K562 (cell line): ENCODE data around the gene DIAPH1. TPM values are rescaled to one million over a fixed set of nuclear protein-coding genes. Genes with fewer than 3 reads are reported as not detected.

Source experiments
- ATAC-seq: fragments of 200-7000 bp; cut with Tn5 transposase; 3 replicates; pipeline ENCODE4 v1.9.1; 2020; ENCODE audit warnings: moderate library complexity
- BruUV-seq: library from RNA; stranded (reverse); fragments of 400-500 nt; replicated peaks from 2 replicates; lab custom pipeline; 2021; lab: Mats Ljungman, UMichigan
- CTCF ChIA-PET: fragments of 300-600 bp; formaldehyde crosslinking; extraction: SDS; loops from one replicate; lab custom pipeline; 2021; ENCODE audit warnings: low intra/inter-chr PET ratio; lab: Yijun Ruan, JAX
- POLR2A ChIA-PET: fragments of 300-600, 350-650 bp; sonication (Branson Sonifier 250); formaldehyde crosslinking; extraction: SDS; loops from one replicate; lab custom pipeline; 2021; ENCODE audit warnings: antibody characterized with exemption, inconsistent platforms; lab: Yijun Ruan, JAX
- DNase-seq, 4 experiments: peaks; one replicate each; pipeline versions ENCODE4 v3.0.0 to v3.0.0-alpha.2; 2011 to 2018; ENCODE audit warnings: low spot score in 3 of 4, mixed read lengths in 3 of 4; ENCODE audit errors: extremely low read depth in 1 of 4
- FAIRE-seq: peaks from 2 replicates; lab custom pipeline; 2011; peaks lifted over from hg19 to GRCh38; lab: Jason Lieb, UNC
- H2AFZ ChIP-seq: 2 replicates; pipeline ENCODE4 v1.6.0; 2011; ENCODE audit warnings: low read depth, low read length, control low read depth, inconsistent platforms
- H3K27ac ChIP-seq: fragments of 200-600 bp; 3 replicates; pipeline ENCODE4 v1.8.0; 2011; ENCODE audit warnings: low read depth, mild to moderate bottlenecking, control low read depth, inconsistent platforms, low read length, moderate library complexity, mixed read lengths; ENCODE audit errors: extremely low read depth
- H3K27me3 ChIP-seq, 2 experiments: fragments of 300-600 bp in 1 of 2; 2 replicates in 1 of 2; 3 replicates in 1 of 2; pipeline versions ENCODE4 v1.6.0 to v1.8.0; 2011; ENCODE audit warnings: inconsistent platforms in 2 of 2, low read length in 2 of 2, mild to moderate bottlenecking in 1 of 2, mixed read lengths in 1 of 2, moderate library complexity in 1 of 2; ENCODE audit not compliant: control insufficient read depth in 2 of 2, insufficient read depth in 2 of 2
- H3K36me3 ChIP-seq: fragments of 300-600 bp; 3 replicates; pipeline ENCODE4 v1.8.0; 2011; ENCODE audit warnings: mild to moderate bottlenecking, low read length, inconsistent platforms; ENCODE audit not compliant: control insufficient read depth, insufficient read depth
- H3K4me1 ChIP-seq, 2 experiments: fragments of 200-600 bp in 1 of 2; replicated peaks in 1 of 2; 2 replicates in 1 of 2; 3 replicates in 1 of 2; pipeline versions ENCODE4 v1.5.1 to v1.8.0; 2011; ENCODE audit warnings: inconsistent platforms in 2 of 2, low read length in 2 of 2, mild to moderate bottlenecking in 1 of 2, mixed read lengths in 1 of 2, moderate library complexity in 1 of 2; ENCODE audit not compliant: control insufficient read depth in 2 of 2, insufficient read depth in 2 of 2
- H3K4me2 ChIP-seq: 2 replicates; pipeline ENCODE4 v1.6.1; 2011; ENCODE audit warnings: low read length, control low read depth, inconsistent platforms, mixed read lengths; ENCODE audit not compliant: insufficient read depth
- H3K4me3 ChIP-seq: fragments of 200-600 bp; sonication (generic), shearing (Covaris generic); 2 replicates; pipeline ENCODE4 v1.5.1; 2016; ENCODE audit warnings: control low read depth, inconsistent platforms
- H3K79me2 ChIP-seq: fragments of 200-600 bp; 3 replicates; pipeline ENCODE4 v1.8.0; 2011; ENCODE audit warnings: low read length, inconsistent platforms; ENCODE audit not compliant: control insufficient read depth, insufficient read depth
- H3K9ac ChIP-seq, 2 experiments: 2 replicates each; pipeline versions ENCODE4 v1.6.0 to v1.6.1; 2011; ENCODE audit warnings: low read depth in 2 of 2, low read length in 2 of 2, control low read depth in 1 of 2, inconsistent platforms in 1 of 2, mild to moderate bottlenecking in 1 of 2, mixed read lengths in 1 of 2; ENCODE audit not compliant: insufficient read depth in 1 of 2
- H3K9me1 ChIP-seq: one replicate; pipeline ENCODE4 v1.6.0; 2011; ENCODE audit warnings: inconsistent platforms, mild to moderate bottlenecking, low read length, moderate library complexity; ENCODE audit not compliant: control insufficient read depth, insufficient read depth
- H3K9me3 ChIP-seq: replicated peaks from 2 replicates; pipeline ENCODE4 v1.5.1; 2011; ENCODE audit warnings: low read depth, low read length, inconsistent platforms; ENCODE audit not compliant: control insufficient read depth, insufficient read depth
- H4K20me1 ChIP-seq: replicated peaks from 2 replicates; pipeline ENCODE4 v1.6.1; 2011; ENCODE audit warnings: low read length, inconsistent platforms, mixed read lengths; ENCODE audit not compliant: control insufficient read depth, insufficient read depth
- ARID4B ChIP-seq: sonication (generic); formaldehyde crosslinking; IDR thresholded peaks from 2 replicates; pipeline ENCODE4 v1.8.0; 2022; ENCODE audit warnings: mild to moderate bottlenecking, missing genetic modification reagents
- CBX8 ChIP-seq: fragments of 200-600 bp; sonication (generic); IDR thresholded peaks from 2 replicates; pipeline ENCODE4 v1.6.1; 2012; ENCODE audit warnings: borderline replicate concordance, mixed run types, low read depth, mild to moderate bottlenecking, moderate library complexity, mixed read lengths, low read length, control low read depth, inconsistent platforms; ENCODE audit not compliant: poor library complexity, severe bottlenecking; ENCODE audit errors: extremely low read depth
- CEBPG ChIP-seq, 3 experiments: fragments of 200-800 bp in 1 of 3; sonication (Bioruptor generic) in 1 of 3; sonication (generic) in 1 of 3; formaldehyde crosslinking in 1 of 3; IDR thresholded peaks in 2 of 3; conservative IDR thresholded peaks in 1 of 3; 2 replicates each; pipeline versions ENCODE4 v1.6.1 to v1.8.0; 2016 to 2022; ENCODE audit warnings: missing compliant biosample characterization in 2 of 3, missing genetic modification characterization in 2 of 3, mild to moderate bottlenecking in 1 of 3, missing genetic modification reagents in 1 of 3
- CHD1 ChIP-seq: fragments of 200-600 bp; sonication (generic); IDR thresholded peaks from one replicate; pipeline ENCODE4 v1.6.1; 2012; ENCODE audit warnings: mild to moderate bottlenecking, moderate library complexity, low read length, inconsistent platforms
- HMBOX1 ChIP-seq: sonication (generic); IDR thresholded peaks from 2 replicates; pipeline ENCODE4 v1.6.1; 2016
- MCM3 ChIP-seq: fragments of 450-650 bp; IDR thresholded peaks from 2 replicates; pipeline ENCODE4 v1.6.1; 2016
- NEUROD1 ChIP-seq: fragments of 150-350 bp; IDR thresholded peaks from 2 replicates; pipeline ENCODE4 v1.6.1; 2014; ENCODE audit warnings: borderline replicate concordance, low read length, low read depth; ENCODE audit not compliant: partially characterized antibody
- NR1H2 ChIP-seq: sonication (generic); formaldehyde crosslinking; IDR thresholded peaks from 2 replicates; pipeline ENCODE4 v1.4.0; 2020; ENCODE audit warnings: mild to moderate bottlenecking, missing genetic modification reagents
- NR4A1 ChIP-seq, 2 experiments: fragments of 250-450 bp in 1 of 2; fragments of 450-650 bp in 1 of 2; sonication (Bioruptor Pico) in 1 of 2; IDR thresholded peaks; 2 replicates each; pipeline versions ENCODE4 v1.4.0 to v1.6.1; 2016 to 2020; ENCODE audit warnings: mild to moderate bottlenecking in 2 of 2, missing compliant biosample characterization in 1 of 2, missing genetic modification characterization in 1 of 2, moderate library complexity in 1 of 2
- TARDBP ChIP-seq: fragments of 450-650 bp; IDR thresholded peaks from 2 replicates; pipeline ENCODE4 v1.6.1; 2016
- TFE3 ChIP-seq: fragments of 450-650 bp; formaldehyde crosslinking; IDR thresholded peaks from 2 replicates; pipeline ENCODE4 v1.4.0; 2020; ENCODE audit warnings: mild to moderate bottlenecking, mixed read lengths
- THRAP3 ChIP-seq: fragments of 450-650 bp; IDR thresholded peaks from 2 replicates; pipeline ENCODE4 v1.6.1; 2016; ENCODE audit warnings: mild to moderate bottlenecking, inconsistent platforms, borderline replicate concordance
- ZNF584 ChIP-seq: fragments of 200-800 bp; sonication (Bioruptor generic); IDR thresholded peaks from 2 replicates; pipeline ENCODE4 v1.6.1; 2016; ENCODE audit warnings: low read depth, mild to moderate bottlenecking, missing genetic modification characterization, missing compliant biosample characterization
- WGBS: fragments of 100-300 bp; shearing (Covaris generic); methylation state at CpG from one replicate; pipeline ENCODE4 v1.1.6; 2016; ENCODE audit warnings: low coverage, mixed read lengths; ENCODE audit not compliant: insufficient coverage; ENCODE audit errors: missing lambda C conversion rate; 5-methylcytosine and 5-hydroxymethylcytosine counted together
- in situ Hi-C: fragments of 300-500 bp; cut with MboI; formaldehyde crosslinking; loops from 4 replicates; pipeline ENCODE4 v1.15.0; 2018; ENCODE audit warnings: inconsistent platforms, mixed read lengths
- intact Hi-C: fragments of 100-400 bp; cut with micrococcal nuclease; formaldehyde crosslinking; loops from 2 replicates; pipeline ENCODE4 v1.14.2; 2022
- polyA plus RNA-seq, 8 experiments: library from polyadenylated mRNA; depleted of rRNA in 4 of 8; stranded (reverse) in 5 of 8; unstranded in 3 of 8; fragments of >200 nt; fragmentation: Nextera tagmentation in 2 of 8; fragmentation: Illumina TruSeq in 1 of 8; extraction: Ambion mirVana in 2 of 8; extraction: Trizol in 1 of 8; gene quantifications; 2 replicates each; pipeline versions ENCODE4 v1.2.1 to v1.2.3, GENCODE V29; 2011 to 2014; ENCODE audit warnings: inconsistent platforms in 1 of 8, missing spikeins in 1 of 8
- total RNA-seq, 7 experiments: library from RNA; depleted of rRNA in 6 of 7; stranded (reverse); fragments of >200 nt in 6 of 7; fragmentation: Illumina TruSeq in 2 of 7; extraction: Trizol in 2 of 7; gene quantifications; 2 replicates each; pipeline versions ENCODE4 v1.2.1 to v1.2.3, GENCODE V29; 2011 to 2021; ENCODE audit warnings: low replicate concordance in 1 of 7

The DIAPH1 gene
- total and polyA plus RNA-seq, 9 of the 15 experiments (the other 6 are each of a cell fraction or from before 2014, with no cell fraction given): 60.8 to 328 (median 97.8) TPM

GRCh38 chr5:141641634-141642267, 23.0 kb upstream of the DIAPH1 start:
- intact Hi-C loops (no loop called here), in situ Hi-C loops (no loop called here)
- CTCF ChIA-PET: interaction anchor here (1.9 kb wide), 1 partner anchor 50 kb away, joined by 5 read pairs; no protein-coding TSS in a partner anchor
- Histone ChIP-seq H3K27ac (peak overlapping the region; percentile 38), H2AFZ (no peak overlapping the region), H3K79me2 (peaks cover 21% of the 10 kb centered on the region; the same call in 2 of the 3 replicates), H3K9ac (no peak overlapping the region), H3K9me3 (no peaks in the 10 kb centered on the region), H3K4me1 (peaks cover 20 to 42% of the 10 kb centered on the region in 2 experiments), H3K4me2 (no peak overlapping the region), H3K9me1 (peaks cover 9% of the 10 kb centered on the region), H3K4me3 (no peak overlapping the region), H3K36me3 (peaks cover 64% of the 10 kb centered on the region; the same call in 2 of the 3 replicates), H3K27me3 (no peaks in the 10 kb centered on the region), H4K20me1 (peaks cover 4% of the 10 kb centered on the region; the same call in 1 of the 2 replicates)
- peak; percentile 82 for FAIRE-seq
- WGBS: 56% methylated on average over 2 of the region's 2 CpGs
- DNase-seq: peak; percentile 56 to 79 (median 68)
- POLR2A ChIA-PET: interaction anchor here (1.9 kb wide), 1 partner anchor 10 kb away, joined by 7 read pairs; the partner anchor contains the start of gene FCHSD1
- BruUV-seq: no TSS peak
- ATAC-seq: peak; percentile 52
- TF ChIP-seq ARID4B (no peak), NR4A1 (CRISPR knock-in tag; IDR thresholded peaks at IDR 0.05) (no peak), NR4A1 (tag; IDR thresholded peaks at IDR 0.05) (no peak), CEBPG (CRISPR knock-in tag; IDR thresholded peaks at IDR 0.05) (no peak), CEBPG (tag; conservative IDR thresholded peaks at IDR 0.05 in 1 of 2, IDR thresholded peaks at IDR 0.05 in 1 of 2) (peak in 1 of 2 experiments; percentile 40; a peak in 1 of 4 replicates), TFE3 (no peak), HMBOX1 (no peak), NEUROD1 (no peak), MCM3 (no peak), CHD1 (no peak), NR1H2 (CRISPR knock-in tag) (no peak), THRAP3 (no peak), ZNF584 (CRISPR knock-in tag) (no peak), TARDBP (no peak), CBX8 (no peak)
